GM18498 (cell line): ENCODE results near the gene SCD5.

Experiments
- ATAC-seq: cut with Tn5 transposase; IDR thresholded peaks from one replicate; pipeline ENCODE4 v1.9.1; 2021; ENCODE audit warnings: mild to moderate bottlenecking, moderate library complexity; ENCODE audit not compliant: unreplicated experiment

Gene SCD5

DNA sequence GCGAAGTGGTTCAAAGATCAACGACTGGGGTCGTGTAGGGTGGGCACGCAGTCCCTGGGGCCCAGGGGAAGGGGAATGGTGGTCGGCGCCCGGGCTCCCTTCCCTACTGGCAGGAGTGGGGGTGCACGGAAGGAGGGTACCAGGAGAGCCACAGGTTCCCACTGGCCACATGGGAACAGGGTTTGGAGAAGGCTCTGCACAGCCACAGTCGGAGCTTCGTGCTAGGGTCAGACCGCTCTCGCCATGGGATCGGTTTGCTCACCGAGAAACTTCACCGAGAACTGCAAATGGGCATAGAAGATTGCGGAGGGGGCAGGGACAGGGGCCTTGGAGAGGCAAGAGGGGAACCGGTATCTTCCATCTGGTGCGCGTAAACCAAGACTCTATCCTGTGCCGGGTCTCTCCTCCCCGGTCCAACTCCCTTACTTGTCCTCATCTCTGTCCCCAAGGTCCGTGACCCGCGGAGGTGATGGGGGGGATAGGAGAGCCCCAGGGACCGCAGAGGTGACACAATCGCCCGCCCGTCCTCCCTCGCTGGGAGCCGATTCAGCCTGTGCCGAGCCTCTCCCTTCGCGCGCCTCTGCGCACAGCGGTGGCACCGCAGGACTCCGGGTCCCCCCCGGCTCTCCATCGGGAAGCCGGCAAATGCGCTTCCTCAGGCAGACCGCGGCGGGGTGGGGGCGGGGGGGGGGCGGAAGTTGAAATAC, 1.0 kb downstream of the SCD5 start:
- ATAC-seq, result no peak

DNA sequence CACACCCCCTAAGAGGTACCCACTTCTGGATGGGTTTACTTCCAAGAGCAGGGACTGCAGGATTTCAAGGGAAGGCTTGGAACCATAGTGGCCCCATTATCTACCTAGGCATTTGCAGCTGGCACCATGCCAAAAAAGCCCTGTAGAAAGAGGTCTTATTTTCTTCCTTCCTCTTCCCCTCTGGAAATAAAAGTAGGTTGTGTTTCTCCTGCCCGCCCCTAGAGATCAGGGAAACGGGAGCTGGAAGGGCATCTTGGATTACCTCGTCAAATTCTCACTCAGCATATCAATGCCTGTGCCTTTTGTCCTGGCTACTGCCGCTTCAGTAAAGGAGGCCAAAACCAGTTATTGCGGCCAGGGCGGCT, 1.6 kb downstream of the SCD5 start:
- ATAC-seq, result no peak

DNA sequence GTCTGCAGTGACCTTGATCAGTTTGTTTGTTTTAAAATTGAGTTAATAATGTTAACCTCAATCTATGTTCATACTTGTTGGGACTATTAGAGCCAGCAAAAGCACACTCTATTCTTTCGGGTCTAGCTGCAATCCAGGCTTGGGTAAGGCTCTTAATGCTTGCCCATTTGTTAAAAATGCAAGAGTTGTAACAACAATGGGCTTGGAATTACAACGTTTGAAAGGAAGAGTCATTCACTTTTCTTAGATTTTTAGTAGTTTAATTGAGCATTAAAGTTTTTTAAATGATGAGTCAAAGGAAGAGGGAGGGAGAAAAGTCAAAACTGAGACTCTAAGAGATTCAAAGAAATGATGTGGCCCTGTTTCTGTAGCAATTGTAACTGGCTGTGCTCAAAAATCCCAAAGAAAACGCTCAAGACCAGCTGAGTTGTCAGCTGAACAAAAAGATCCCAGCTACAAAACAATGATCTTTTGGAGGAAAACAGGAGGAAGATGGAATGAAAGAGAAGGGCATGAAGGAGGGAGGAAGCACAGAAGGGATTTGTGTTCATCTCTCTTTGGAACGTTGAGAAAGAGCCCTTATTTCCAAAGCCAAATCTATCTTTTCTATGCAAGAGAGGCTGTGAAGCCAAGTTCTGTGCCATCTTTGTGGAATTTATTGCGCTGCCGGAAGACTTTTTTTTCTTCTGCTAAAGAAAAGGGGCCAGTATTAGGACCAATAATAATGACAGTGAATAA, 5.5 kb downstream of the SCD5 start:
- no peak for ATAC-seq

DNA sequence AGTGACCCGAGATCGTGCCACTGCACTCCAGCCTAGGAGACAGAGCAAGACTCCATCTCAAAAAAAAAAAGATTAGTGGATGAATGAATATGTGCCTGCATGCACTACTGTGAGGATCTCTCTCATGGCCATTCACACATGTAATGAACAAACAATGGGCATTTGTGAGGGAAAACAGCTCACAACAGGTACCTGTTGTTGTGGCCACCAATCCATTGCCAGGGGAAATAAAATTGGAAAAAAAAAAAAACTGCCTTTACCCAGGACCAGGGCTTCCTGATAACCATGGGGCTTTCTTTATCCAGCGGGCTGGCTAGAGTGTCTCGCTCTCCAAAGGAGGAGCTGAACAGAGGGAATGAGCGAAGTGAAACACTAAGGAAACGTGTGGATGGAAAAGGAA, 7.4 kb downstream of the SCD5 start:
- ATAC-seq, result no peak

DNA sequence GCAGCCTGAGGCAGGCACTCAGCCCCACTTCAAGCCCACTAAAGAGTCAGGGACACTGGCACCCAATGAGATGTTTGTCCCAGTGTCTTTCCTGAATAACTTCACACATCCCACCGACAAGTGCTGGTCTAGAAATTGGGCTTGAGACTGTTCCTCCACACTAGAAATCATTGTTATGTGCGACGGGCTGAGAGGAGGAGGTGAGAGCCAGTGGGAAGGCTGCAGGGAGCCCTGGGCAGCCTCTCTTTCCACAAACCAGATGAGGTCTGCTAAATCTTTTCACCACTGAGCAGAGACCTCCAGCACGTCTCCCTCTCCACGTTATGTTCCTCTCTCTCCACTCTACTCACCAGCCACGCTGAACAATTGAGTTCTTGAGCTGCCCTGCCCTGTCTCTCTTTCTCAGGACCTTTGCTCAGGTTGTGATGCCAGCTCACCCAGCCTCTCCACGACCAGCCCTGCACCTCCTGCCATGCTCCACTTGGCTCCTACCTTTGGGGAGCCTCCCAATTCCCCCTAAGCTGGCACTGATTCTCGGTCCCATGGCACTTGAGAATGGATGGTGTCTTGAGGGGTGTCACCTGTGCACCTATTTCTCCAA, 8.4 kb downstream of the SCD5 start:
- ATAC-seq, result no peak

DNA sequence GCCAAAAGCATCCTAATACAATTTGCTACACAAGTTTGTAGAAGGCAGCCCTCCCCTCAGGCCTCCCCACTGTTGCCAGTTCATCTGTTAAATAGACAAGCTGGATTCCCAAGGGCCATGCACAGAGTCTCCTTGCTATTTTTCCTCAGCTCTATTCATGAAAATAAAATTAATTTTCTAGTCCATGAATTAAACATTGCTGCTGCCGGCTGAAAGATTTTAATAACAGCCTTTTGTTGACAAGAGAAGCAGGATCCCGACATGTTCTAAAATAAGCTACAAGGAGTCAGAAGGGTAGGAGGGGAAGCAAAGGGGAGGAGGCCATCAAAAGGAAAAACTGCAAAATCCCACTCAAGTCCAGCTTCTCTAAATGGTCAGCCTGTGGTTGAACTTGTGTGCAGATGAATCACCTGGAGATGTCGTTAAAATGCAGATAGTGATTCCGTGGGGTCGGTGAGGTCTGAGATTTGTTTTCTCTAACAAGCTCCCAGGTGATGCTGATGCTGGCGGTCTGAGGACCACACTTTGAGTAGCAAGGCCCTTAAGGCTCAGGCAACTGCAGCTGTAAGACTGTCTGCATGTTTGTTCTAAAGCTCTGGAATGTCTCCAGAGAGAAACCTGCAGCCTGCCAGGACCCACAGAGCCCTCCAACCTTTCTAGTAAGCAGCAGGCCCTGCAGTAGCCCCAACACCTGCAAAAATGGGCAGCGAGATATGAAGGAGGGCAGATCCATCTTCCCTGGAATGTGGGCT, 9.4 kb downstream of the SCD5 start:
- no peak for ATAC-seq

DNA sequence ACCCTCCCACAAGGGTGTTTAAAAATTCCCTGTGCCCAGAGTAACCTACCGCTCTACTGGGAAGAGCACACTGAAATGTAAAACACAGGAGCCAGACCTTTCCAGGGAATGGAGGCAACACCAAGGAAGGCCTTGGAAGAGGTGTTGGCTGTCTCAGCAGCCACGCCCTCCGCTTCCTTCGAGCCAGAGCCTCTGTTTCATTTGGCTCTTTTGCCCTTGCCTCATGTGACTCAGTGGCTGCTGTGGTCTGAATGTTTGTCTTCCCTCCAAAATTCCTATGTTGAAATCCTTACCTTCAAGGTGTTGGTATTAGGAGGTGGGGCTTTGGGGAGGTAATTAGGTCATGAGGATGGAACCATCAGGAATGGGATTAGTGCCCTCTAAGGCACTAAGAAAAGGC, 11.3 kb downstream of the SCD5 start:
- no peak for ATAC-seq

DNA sequence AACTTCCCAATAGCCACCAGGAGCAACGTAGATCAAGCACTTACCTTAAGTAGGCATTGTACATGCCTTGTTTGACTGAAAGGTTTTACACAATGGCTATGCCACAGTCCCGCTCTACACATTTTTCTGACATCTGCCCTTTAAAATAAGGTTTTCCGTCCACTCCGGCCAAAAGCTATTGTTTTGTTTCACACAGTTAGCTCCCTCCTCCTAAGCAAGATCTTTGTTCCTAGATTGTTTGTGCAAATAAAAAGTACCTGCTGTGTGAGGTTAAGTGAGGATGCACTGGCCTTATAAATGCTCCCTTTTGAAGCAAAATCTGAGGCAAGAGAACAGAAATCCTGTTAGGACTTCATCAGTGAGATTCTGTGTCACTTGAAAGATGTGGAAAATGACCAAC, 11.8 kb downstream of the SCD5 start:
- ATAC-seq, result no peak

DNA sequence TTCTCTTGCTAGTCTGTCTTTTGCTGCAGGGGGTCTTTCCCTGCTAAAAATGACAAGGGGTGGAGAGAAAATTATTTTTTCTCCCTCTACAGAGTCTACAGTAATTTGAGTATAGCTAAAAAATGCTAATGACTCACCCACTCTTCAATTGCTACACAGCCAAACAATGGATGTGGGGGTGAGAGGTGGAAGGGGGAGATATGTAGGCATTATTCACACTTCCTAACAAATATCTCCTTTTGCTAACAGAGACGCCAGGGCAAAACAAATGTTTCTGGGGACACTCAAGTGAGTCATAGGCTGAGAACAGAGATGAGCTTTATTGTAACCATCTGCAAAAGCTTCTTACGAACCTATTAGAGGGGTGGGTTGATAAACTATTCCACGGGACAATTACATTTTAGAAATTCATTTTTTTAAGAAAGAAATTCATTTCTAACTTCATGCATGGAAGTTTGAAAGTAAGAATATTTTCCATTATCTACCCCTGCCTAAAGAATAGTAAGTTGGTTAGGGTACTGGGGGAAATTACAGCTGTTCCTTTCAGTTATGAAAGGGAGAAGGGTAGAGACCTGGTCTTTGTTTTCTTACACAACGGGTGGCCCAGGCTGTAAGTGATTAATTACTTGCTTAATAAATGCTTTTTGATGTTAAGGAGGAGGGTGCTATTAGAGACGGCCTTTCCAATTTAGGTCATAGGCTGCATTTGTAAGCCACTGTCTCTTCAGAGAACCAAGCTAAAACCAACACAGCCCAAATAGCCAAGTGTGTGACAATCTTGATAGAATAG, 12.8 kb downstream of the SCD5 start:
- ATAC-seq, result no peak

DNA sequence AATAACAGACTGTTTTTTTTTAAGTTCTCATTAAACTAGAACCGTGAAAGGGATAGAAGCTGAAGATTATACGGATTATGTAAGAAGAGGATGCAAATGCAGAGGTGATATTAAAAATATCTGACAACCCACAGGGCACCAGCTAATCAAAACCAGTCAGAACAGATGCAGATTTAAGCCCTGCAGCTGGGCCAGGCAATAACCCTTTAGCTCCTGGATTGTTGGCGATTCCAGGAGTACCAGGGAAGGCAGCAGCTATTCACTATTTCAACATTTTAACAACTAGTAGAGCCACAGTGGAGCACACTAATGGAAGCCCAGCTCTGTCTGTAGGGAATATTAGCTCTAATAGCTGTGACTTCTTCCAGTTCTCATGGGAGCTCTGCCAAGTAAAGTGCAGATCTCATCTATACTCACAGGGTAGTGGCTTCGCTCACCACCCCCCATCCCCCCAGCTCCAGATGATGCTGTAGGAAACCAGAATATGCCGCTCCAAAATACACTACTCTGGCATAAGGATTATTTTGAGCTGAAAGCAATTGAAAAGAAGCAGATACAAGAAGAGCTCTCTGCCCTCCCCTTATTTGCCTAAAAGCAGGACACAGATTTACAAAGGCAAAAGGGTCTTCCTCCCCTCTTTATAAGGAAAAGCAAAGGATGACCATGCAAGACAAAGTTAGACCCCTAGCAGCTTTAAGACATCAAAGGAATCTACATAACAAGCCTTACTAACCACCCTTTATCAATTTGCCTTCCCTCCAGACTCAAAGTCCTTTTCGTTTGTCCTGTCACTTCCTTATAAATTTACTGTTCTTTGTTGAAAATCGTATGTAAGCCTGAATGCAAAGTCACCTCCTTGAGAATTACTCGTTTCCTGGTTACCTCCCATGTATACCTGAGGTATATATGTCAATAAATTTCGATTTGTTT, 13.7 kb downstream of the SCD5 start:
- no peak for ATAC-seq

DNA sequence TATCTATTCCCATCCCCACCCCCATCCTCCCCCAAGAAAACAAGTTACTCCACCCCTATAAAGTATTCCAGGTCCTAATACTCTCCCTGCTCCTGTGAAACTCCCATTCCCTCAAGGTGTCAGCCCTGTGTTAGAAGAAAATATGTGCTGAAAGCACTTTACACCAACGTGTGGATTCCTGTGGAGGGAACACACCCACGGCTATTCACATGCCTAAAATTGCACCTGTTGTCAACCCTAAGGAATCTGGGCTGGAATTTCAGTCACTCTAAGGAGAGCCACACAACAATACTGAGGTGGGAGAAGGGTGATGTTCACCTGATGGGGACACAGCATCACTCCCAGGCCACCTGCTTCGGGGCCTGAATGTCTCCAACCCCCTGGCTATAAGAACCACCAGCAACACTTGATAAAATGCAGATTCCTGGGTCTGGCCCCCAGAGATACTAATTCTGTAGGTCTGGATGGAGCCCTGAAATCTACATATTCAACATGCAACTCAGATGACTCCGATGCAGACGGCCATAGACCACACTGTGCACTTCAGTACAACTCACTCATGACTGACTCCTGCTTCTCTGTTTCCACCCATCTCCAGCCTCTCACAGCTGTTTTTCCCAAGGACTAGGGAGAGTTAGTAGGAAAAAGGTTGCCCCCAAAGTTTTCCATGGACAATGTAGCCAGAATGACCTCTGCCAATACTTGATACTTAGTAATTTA, 15.8 kb downstream of the SCD5 start:
- no peak for ATAC-seq

DNA sequence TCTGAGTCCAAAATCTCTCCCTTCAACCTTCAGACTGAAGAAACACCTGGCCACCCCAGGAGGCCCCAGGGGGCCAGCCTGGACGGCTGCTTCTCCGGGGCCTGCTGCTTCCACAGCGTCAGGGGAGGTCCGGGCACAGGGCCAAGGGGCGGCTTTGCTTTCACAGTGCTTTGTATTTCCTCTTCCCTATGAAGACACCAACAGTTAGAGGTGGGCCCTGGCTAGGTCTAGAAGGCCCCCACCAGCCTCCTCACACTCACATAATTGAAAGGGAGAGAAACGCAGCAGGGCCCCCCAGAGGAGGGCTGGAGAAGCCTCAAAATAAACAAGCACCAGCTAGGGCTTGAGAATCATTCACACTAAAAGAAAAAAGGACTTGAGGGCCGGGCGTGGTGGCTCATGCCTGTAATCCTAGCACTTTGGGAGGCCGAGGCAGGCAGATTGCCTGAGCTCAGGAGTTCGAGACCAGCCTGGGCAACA, 17.8 kb downstream of the SCD5 start:
- peak; percentile 81 for ATAC-seq

DNA sequence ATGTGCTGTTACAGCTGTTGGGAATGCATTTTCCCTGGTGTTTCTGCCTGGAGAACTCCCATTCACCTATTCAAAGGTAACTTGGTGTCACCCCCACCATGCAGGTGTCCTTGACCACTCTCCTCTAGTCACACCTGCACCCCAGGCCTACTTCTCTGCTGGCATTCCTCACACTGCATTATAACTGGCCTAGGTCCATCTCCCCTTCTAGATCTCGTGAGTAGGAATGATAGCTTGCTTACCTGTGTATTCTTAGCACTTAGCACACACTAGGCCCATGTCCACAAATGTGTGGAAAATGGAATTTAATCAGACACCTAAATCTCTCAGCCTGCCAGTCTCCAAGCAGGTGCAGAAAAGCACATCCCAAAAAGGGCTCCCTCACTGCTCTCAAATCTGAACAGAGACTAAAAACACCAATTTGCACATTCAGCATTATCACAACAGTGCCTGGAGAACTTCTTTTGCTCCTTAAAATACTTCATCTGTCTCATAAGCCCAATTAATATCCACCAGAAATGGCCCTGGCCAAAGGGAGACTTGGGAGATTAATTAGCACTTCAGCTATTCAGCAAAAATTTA, 18.3 kb downstream of the SCD5 start:
- no peak for ATAC-seq

DNA sequence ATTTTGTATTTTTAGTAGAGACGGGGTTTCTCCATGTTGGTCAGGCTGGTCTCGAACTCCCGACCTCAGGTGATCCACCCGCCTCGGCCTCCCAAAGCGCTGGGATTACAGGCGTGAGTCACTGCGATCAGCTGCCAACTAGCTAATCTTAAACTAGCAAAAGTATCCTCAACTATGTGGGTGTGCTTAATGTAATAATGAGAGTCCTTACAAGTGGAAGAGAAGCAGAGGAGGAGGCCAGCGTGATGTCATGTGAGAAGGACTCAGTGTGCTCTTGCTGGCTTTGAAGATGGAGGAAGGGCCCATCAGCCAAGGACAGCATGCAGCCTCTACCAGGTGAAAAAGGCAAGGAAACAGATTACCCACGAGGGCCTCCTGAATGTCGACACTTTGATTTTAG, 19.6 kb downstream of the SCD5 start:
- no peak for ATAC-seq

DNA sequence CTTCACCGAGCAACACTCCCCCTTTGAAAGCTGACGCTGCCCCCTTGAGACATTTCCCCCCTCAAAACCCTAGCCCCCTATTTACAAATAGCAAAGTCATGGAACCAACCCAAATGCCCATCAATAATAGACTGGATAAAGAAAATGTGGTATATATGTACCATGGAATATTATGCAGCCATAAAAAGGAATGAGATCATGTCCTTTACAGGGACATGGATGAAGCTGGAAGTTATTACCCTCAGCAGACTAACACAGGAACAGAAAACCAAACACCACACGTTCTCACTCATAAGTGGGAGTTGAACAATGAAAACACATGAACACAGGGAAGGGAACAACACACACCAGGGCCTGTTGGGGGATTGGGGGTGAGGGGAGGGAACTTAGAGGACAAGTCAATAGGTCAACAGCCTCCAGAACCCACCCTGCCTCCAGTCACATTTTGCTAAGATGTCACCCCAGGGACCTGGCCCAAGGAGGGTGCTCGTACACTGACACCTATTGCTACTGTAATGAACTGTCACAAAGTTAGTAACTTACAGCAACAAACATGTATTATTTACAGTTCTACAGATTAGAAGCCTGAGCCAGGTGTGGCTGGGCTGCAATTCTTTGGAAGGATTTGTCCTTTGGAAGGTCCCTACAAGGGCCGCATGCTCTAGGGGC, 20.6 kb downstream of the SCD5 start:
- ATAC-seq, result no peak

DNA sequence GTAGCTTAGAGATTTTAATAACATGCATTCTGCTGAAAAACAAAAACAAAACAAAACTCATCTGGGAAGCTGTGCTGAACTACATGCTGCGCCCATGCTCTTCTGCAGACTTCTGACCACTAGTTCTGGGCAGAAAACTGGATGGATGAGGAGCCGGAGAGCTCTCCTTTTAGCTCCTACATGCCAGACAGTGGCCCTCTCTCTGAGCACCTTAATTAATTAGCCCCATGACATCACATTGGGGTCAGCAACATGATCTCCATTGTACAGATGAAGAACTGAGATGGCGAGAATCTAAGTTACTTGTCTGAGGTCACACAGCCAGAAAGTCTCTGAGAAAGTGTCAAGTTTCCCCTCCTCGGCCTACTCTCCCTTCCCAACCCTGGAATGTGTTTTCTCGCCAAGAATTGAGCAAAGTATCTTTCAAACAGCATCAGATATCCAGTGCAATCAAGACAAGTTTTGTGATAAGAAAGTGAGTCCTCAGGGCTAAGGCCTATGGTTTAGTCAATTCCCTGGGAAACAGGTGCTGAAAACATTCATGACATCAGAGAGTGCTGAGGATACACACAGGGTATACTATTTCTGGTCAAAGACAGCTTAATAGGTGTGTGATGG, 21.6 kb downstream of the SCD5 start:
- no peak for ATAC-seq

DNA sequence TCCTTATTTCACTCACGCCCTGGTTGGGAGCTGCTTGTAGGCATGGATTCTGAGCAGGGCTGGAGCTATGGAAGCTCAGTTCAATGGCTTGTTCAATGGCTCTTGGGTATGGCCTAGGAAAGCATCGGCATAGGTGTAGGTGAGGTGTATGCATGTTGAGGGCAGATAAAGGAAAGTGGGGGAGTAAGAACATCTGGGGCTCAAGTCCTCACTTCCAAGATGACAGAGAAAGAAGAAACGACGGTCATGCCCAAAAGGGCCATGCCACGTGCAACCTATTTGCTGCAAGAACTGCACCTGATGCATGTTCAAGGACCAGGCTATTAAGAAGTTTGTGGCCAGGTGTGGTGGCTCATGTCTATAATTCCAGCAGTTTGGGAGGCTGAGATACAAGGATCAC, 23.4 kb downstream of the SCD5 start:
- no peak for ATAC-seq

DNA sequence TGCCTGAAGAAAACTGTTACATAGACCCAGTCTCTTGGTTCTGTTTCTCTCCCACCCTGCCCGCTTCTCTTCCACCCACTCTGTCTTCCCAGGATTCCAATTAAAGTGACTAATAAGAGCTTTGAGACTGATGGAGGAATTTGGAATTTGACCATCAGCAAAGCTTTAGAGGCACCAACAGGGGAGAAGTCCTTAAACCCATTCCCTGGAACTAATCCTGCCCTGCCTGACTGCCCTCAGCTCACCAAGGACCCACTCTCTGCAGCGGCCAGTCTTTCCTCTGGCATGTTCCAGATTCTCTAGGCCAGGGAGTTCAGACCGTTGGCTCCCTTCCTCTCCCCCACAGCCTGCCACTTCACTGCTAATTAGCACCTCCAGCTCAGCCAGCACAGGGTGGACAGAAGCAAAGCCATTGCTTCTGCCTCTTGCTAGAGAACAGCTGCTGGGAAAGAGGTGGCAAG, 23.9 kb downstream of the SCD5 start:
- no peak for ATAC-seq
